GM10266 (cell line): ENCODE data around the gene ATXN7L3B.
"Not testable (repeated sequence)": the region's sequence is repeated elsewhere in the genome, so short reads cannot be mapped to it uniquely, and the experiment has no call there.

Experiments used
- DNase-seq: peaks from one replicate; pipeline ENCODE4 v3.0.0; 2012; ENCODE audit errors: extremely low spot score
- TF ChIP-seq, protein P1 (sequence below): IDR thresholded peaks from 2 replicates; pipeline ENCODE4 v1.5.1; 2012; ENCODE audit warnings: mild to moderate bottlenecking, low read depth; ENCODE audit not compliant: control insufficient read depth, insufficient read depth; ENCODE audit errors: missing control alignments

The ATXN7L3B gene, protein sequence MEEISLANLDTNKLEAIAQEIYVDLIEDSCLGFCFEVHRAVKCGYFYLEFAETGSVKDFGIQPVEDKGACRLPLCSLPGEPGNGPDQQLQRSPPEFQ

DNA sequence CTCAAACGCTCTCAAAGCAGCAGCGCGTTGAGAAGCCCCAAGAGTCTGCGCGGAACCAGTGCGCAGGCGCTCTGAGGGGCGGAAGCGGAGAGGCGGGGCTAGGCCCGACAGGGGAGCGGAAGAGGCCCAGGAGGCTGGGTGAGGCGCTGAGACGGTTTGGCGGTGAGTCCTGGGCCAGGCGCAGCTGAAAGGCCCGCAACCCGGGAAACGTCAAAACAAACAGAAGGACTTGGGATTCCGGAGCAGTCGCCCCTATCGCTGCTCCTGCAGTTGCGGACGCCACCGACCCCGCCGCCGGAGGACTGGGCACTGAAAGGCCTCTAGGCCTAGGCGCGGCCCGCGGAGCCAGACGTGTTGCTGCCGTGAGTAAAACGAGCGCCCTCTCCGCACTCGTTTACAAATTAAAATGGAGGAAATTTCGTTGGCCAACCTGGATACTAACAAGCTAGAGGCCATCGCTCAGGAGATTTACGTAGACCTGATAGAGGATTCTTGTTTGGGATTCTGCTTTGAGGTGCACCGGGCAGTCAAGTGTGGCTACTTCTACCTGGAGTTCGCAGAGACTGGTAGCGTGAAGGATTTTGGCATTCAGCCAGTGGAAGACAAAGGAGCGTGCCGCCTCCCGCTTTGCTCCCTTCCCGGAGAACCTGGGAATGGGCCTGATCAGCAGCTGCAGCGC, at the start of gene ATXN7L3B:
Gene ATXN7L3B, plus strand, starts transcription at position 129 of the 679 bp plus-strand sequence. Its CDS starts 278 bp downstream, at position 407.
- TF ChIP-seq, protein P1, sequence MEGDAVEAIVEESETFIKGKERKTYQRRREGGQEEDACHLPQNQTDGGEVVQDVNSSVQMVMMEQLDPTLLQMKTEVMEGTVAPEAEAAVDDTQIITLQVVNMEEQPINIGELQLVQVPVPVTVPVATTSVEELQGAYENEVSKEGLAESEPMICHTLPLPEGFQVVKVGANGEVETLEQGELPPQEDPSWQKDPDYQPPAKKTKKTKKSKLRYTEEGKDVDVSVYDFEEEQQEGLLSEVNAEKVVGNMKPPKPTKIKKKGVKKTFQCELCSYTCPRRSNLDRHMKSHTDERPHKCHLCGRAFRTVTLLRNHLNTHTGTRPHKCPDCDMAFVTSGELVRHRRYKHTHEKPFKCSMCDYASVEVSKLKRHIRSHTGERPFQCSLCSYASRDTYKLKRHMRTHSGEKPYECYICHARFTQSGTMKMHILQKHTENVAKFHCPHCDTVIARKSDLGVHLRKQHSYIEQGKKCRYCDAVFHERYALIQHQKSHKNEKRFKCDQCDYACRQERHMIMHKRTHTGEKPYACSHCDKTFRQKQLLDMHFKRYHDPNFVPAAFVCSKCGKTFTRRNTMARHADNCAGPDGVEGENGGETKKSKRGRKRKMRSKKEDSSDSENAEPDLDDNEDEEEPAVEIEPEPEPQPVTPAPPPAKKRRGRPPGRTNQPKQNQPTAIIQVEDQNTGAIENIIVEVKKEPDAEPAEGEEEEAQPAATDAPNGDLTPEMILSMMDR: no peak
- peak; percentile 87 for DNase-seq

- DNase-seq: no peak
- TF ChIP-seq, protein P1: no peak
These were observed 49.5 kb upstream of the ATXN7L3B start for GRCh38 chr12:74488134-74488533.

DNA sequence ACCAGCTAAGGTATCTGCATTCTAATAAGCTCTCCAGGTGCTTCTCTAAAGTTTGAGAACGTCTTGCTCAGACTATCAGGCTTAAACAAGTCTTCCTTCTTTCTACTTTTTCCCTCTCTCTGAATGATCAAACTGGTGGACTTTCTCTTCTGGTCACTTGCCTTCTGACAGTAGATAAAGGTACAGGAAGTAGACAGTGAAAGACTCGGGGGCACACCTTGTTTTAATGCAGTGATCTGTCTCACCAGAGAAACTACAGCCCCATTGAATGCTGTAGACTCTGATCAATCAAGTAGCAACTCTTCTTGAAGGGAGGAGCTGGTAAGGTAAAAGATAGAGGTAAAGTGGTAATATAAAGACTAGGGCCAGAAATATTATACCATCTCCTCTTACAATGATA, 48.1 kb upstream of the ATXN7L3B start:
- TF ChIP-seq, protein P1: no peak
- DNase-seq: no peak

DNA sequence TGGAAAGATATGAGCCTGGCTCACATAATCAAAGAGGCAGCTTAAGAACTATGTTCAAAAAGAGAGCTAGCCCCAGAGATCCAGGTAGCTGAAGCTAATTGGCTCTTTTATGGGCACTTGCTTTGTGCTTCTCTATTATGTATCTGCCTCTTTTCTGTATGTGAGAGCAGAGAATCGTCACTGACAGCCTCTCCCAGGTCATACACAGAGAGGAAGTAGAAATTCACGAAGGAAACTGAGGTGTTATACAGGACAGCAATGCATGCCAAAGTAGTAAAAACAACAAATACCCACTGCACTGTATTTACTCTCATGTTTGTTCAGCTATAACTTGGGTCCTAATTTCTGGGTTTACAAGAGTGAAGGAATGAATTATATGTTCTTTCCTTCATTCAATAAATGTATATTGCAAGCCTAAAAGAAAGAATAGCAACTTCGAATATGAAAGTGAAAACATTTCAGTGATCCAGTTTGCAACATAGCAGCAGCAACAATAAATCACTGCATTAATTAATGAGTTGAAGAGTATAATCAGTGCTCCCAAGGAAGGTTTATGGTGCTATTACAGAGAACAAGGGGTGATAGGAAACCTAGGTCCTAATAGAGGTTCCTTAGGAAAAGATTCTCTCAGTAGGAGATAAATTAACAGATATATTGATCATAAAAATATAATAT, 47.1 kb upstream of the ATXN7L3B start:
- TF ChIP-seq, protein P1: no peak
- no peak for DNase-seq

- no peak for DNase-seq
- TF ChIP-seq, protein P1: no peak
These were observed 46.3 kb upstream of the ATXN7L3B start for GRCh38 chr12:74491374-74491773.

DNA sequence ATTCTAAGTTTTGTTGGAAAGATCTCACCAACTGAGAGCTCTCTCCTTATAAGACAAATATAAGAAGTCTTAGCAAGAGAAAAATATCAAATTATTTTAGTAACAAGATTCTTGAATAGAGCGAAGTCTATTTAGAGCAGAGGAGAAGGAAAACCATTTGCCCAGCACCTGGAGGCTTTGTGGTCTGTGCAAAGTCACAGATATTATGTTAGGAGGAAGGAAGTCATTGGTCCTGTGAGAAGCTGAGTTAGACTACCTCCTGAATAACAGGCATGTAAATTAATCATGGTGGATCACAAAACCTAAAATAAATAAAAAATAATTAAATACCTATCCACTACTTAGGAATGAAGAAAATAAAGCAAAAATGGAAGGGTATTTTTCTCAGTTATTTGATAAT, 38.4 kb upstream of the ATXN7L3B start:
- no peak for DNase-seq
- TF ChIP-seq, protein P1: no peak

- DNase-seq: not testable (repeated sequence)
These were observed 28.6 kb upstream of the ATXN7L3B start for GRCh38 chr12:74508873-74509657.
